H1 (cell line): ENCODE measurements around the gene RAB5A. TPM values are rescaled to one million over a fixed set of nuclear protein-coding genes. Genes with fewer than 3 reads are reported as not detected.
"Not testable (repeated sequence)": the region's sequence is repeated elsewhere in the genome, so short reads cannot be mapped to it uniquely, and the experiment has no call there.

ENCODE experiments used
- CTCF ChIA-PET: fragments of 300-600 bp; sonication (Branson Sonifier 250); formaldehyde crosslinking; loops from one replicate; lab custom pipeline; 2021; ENCODE audit not compliant: partially characterized antibody; lab: Charles Lee
- POLR2A ChIA-PET: fragments of 300-600 bp; sonication (Branson Sonifier 250); formaldehyde crosslinking; loops from one replicate; lab custom pipeline; 2021; ENCODE audit warnings: inconsistent platforms; ENCODE audit not compliant: partially characterized antibody; lab: Charles Lee
- DNase-seq, 2 experiments: peaks; one replicate each; pipeline versions ENCODE4 v3.0.0 to v3.0.0-alpha.2; 2010 to 2022; ENCODE audit warnings: low spot score in 2 of 2, low read depth in 1 of 2, mixed read lengths in 1 of 2
- FAIRE-seq: peaks from 2 replicates; lab custom pipeline; 2011; peaks lifted over from hg19 to GRCh38; lab: Jason Lieb, UNC
- H2AFZ ChIP-seq: 2 replicates; pipeline ENCODE4 v1.8.1; 2012; ENCODE audit warnings: low read length, inconsistent platforms
- H2AK5ac ChIP-seq: 2 replicates; pipeline ENCODE4 v1.6.1; 2013; ENCODE audit warnings: low read depth, low read length
- H2BK120ac ChIP-seq: replicated peaks from 2 replicates; pipeline ENCODE3; 2013; ENCODE audit warnings: low read depth, low read length, inconsistent platforms
- H2BK12ac ChIP-seq: 2 replicates; pipeline ENCODE4 v1.6.1; 2013; ENCODE audit warnings: low read depth, low read length
- H2BK15ac ChIP-seq: 2 replicates; pipeline ENCODE4 v1.6.1; 2013; ENCODE audit warnings: low read length
- H2BK20ac ChIP-seq: 2 replicates; pipeline ENCODE4 v1.6.1; 2013; ENCODE audit warnings: low read length
- H2BK5ac ChIP-seq: 2 replicates; pipeline ENCODE4 v1.6.1; 2013; ENCODE audit warnings: low read depth, low read length
- H3K14ac ChIP-seq: 2 replicates; pipeline ENCODE4 v1.6.1; 2013; ENCODE audit warnings: inconsistent platforms; ENCODE audit not compliant: insufficient read length
- H3K18ac ChIP-seq: 2 replicates; pipeline ENCODE4 v1.6.1; 2013; ENCODE audit warnings: low read length; ENCODE audit errors: extremely low read depth
- H3K23ac ChIP-seq: 2 replicates; pipeline ENCODE4 v1.6.1; 2013; ENCODE audit warnings: inconsistent platforms; ENCODE audit not compliant: insufficient read length
- H3K23me2 ChIP-seq: 2 replicates; pipeline ENCODE4 v1.6.1; 2013; ENCODE audit warnings: low read depth, low read length
- H3K27ac ChIP-seq: 2 replicates; pipeline ENCODE4 v1.6.1; 2011; ENCODE audit warnings: low read depth, low read length, inconsistent platforms
- H3K27me3 ChIP-seq, 4 experiments: replicated peaks in 1 of 4; 1 replicate in 1 of 4; 2 replicates in 3 of 4; pipeline versions ENCODE4 v1.6.1 to v1.8.1; 2011 to 2013; ENCODE audit warnings: low read length in 3 of 4, mild to moderate bottlenecking in 3 of 4, inconsistent platforms in 2 of 4, mixed read lengths in 2 of 4, moderate library complexity in 1 of 4; ENCODE audit not compliant: control insufficient read depth in 3 of 4, insufficient read depth in 3 of 4; ENCODE audit errors: extremely low read depth in 1 of 4
- H3K36me3 ChIP-seq, 4 experiments: 2 replicates each; pipeline versions ENCODE4 v1.6.1 to v1.8.1; 2011 to 2013; ENCODE audit warnings: mild to moderate bottlenecking in 4 of 4, low read length in 3 of 4, moderate library complexity in 2 of 4, control low read depth in 1 of 4, inconsistent platforms in 1 of 4; ENCODE audit not compliant: insufficient read depth in 4 of 4, control insufficient read depth in 2 of 4
- H3K4ac ChIP-seq: replicated peaks from 2 replicates; pipeline ENCODE3; 2013; ENCODE audit warnings: low read length, low read depth, mixed read lengths, inconsistent platforms; ENCODE audit not compliant: insufficient read length
- H3K4me1 ChIP-seq, 4 experiments: replicated peaks in 1 of 4; 1 replicate in 1 of 4; 2 replicates in 3 of 4; pipeline versions ENCODE4 v1.6.1 to v1.8.1; 2011 to 2013; ENCODE audit warnings: low read length in 3 of 4, inconsistent platforms in 2 of 4, mixed read lengths in 1 of 4; ENCODE audit not compliant: insufficient read depth in 4 of 4, control insufficient read depth in 3 of 4
- H3K4me2 ChIP-seq, 2 experiments: 2 replicates each; pipeline versions ENCODE4 v1.6.1 to v1.8.1; 2011 to 2013; ENCODE audit warnings: low read depth in 2 of 2, low read length in 2 of 2, control low read depth in 1 of 2, inconsistent platforms in 1 of 2, mild to moderate bottlenecking in 1 of 2; ENCODE audit not compliant: insufficient read depth in 1 of 2
- H3K4me3 ChIP-seq, 4 experiments: fragments of 200-600, 300-600 bp in 1 of 4; sonication (generic), shearing (Covaris generic), sonication (Bioruptor Twin) in 1 of 4; 2 replicates each; pipeline versions ENCODE4 v1.5.1 to v1.8.1; 2011 to 2016; ENCODE audit warnings: low read length in 4 of 4, low read depth in 3 of 4, control low read depth in 2 of 4, inconsistent platforms in 2 of 4, mild to moderate bottlenecking in 2 of 4, mixed read lengths in 1 of 4, moderate library complexity in 1 of 4; ENCODE audit not compliant: insufficient read depth in 2 of 4; ENCODE audit errors: extremely low read depth in 1 of 4
- H3K56ac ChIP-seq: replicated peaks from 2 replicates; pipeline ENCODE3; 2013; ENCODE audit warnings: low read depth, mild to moderate bottlenecking, mixed read lengths, low read length, inconsistent platforms; ENCODE audit not compliant: insufficient read length
- H3K79me1 ChIP-seq: 2 replicates; pipeline ENCODE4 v1.6.1; 2013; ENCODE audit warnings: low read depth, low read length, control low read depth
- H3K79me2 ChIP-seq, 2 experiments: 2 replicates each; pipeline versions ENCODE4 v1.6.1 to v1.8.1; 2012 to 2013; ENCODE audit warnings: low read length in 2 of 2, mild to moderate bottlenecking in 2 of 2, inconsistent platforms in 1 of 2; ENCODE audit not compliant: insufficient read depth in 2 of 2, control insufficient read depth in 1 of 2
- H3K9ac ChIP-seq, 4 experiments: replicated peaks in 1 of 4; 1 replicate in 1 of 4; 2 replicates in 3 of 4; pipeline versions ENCODE4 v1.6.1 to v1.8.1; 2011 to 2013; ENCODE audit warnings: low read depth in 3 of 4, low read length in 3 of 4, control low read depth in 2 of 4, mild to moderate bottlenecking in 2 of 4, moderate library complexity in 2 of 4, inconsistent platforms in 1 of 4; ENCODE audit errors: extremely low read depth in 1 of 4
- H3K9me3 ChIP-seq, 2 experiments: 2 replicates each; pipeline versions ENCODE4 v1.6.1 to v1.8.1; 2012 to 2013; ENCODE audit warnings: mild to moderate bottlenecking in 2 of 2, moderate library complexity in 2 of 2, control low read depth in 1 of 2, inconsistent platforms in 1 of 2, low read depth in 1 of 2, low read length in 1 of 2, mixed read lengths in 1 of 2; ENCODE audit not compliant: insufficient read depth in 2 of 2
- H4K20me1 ChIP-seq, 2 experiments: replicated peaks in 1 of 2; 2 replicates each; pipeline versions ENCODE3 to v1.8.1; 2011 to 2013; ENCODE audit warnings: inconsistent platforms in 2 of 2, low read length in 2 of 2, mild to moderate bottlenecking in 1 of 2; ENCODE audit not compliant: insufficient read depth in 2 of 2, control insufficient read depth in 1 of 2
- H4K5ac ChIP-seq: 2 replicates; pipeline ENCODE4 v1.6.1; 2013; ENCODE audit warnings: low read length, low read depth, mixed read lengths, inconsistent platforms; ENCODE audit not compliant: insufficient read length
- H4K8ac ChIP-seq: 2 replicates; pipeline ENCODE4 v1.8.0; 2013; ENCODE audit warnings: mild to moderate bottlenecking, moderate library complexity, low read length, inconsistent platforms; ENCODE audit not compliant: insufficient read depth; ENCODE audit errors: extremely low read depth
- H4K91ac ChIP-seq: replicated peaks from 2 replicates; pipeline ENCODE3; 2013; ENCODE audit warnings: low read length, mixed read lengths, inconsistent platforms; ENCODE audit not compliant: insufficient read length
- ASH2L ChIP-seq: fragments of 200-600, 300-600 bp; sonication (generic); IDR thresholded peaks from one replicate; pipeline ENCODE4 v1.7.1; 2017; ENCODE audit warnings: low read length
- CBX5 ChIP-seq: fragments of 300-800, 300-1000 bp; sonication (generic); IDR thresholded peaks from 2 replicates; pipeline ENCODE4 v1.7.1; 2016; ENCODE audit warnings: antibody characterized with exemption, low read length, low read depth
- GABPA ChIP-seq: IDR thresholded peaks from 2 replicates; pipeline ENCODE4 v1.6.1; 2011; ENCODE audit warnings: mild to moderate bottlenecking, low read length, moderate library complexity, borderline replicate concordance; ENCODE audit not compliant: insufficient read depth
- RNF2 ChIP-seq: fragments of 200-900, 300-1000 bp; sonication (generic); IDR thresholded peaks from 2 replicates; pipeline ENCODE4 v1.7.1; 2016; ENCODE audit warnings: borderline replicate concordance, low read depth, mild to moderate bottlenecking, antibody characterized with exemption, low read length; ENCODE audit not compliant: poor library complexity, severe bottlenecking; ENCODE audit errors: missing control alignments
- SAP30 ChIP-seq: fragments of 300-600 bp; sonication (generic); IDR thresholded peaks from 2 replicates; pipeline ENCODE4 v1.7.1; 2012; ENCODE audit warnings: low read length, moderate library complexity, mild to moderate bottlenecking, inconsistent platforms; ENCODE audit not compliant: insufficient read depth, insufficient replicate concordance
- SIX5 ChIP-seq: IDR thresholded peaks from 2 replicates; pipeline ENCODE4 v1.6.1; 2011; ENCODE audit warnings: mild to moderate bottlenecking, low read depth, low read length
- SRF ChIP-seq: IDR thresholded peaks from 2 replicates; pipeline ENCODE4 v1.6.1; 2011; ENCODE audit warnings: mild to moderate bottlenecking, low read depth, low read length, moderate library complexity
- WGBS, 2 experiments: shearing (Covaris generic) in 1 of 2; methylation state at CpG; one replicate each; pipeline versions ENCODE4 v1.1.6 to v1.1.7; 2013 to 2015; ENCODE audit warnings: low lambda C conversion rate in 2 of 2, mixed read lengths in 2 of 2, inconsistent platforms in 1 of 2, low coverage in 1 of 2, missing lambda C conversion rate in 1 of 2; ENCODE audit not compliant: insufficient replicate concordance in 2 of 2, insufficient coverage in 1 of 2, insufficient read length in 1 of 2; ENCODE audit errors: extremely low coverage in 1 of 2, missing lambda C conversion rate in 1 of 2; 5-methylcytosine and 5-hydroxymethylcytosine counted together
- polyA plus RNA-seq, 7 experiments: library from polyadenylated mRNA; depleted of rRNA in 3 of 7; stranded (reverse) in 5 of 7; unstranded in 2 of 7; fragments of >200 nt in 5 of 7; fragments of 200-250 nt in 2 of 7; gene quantifications; 1 replicate in 5 of 7; 2 replicates in 1 of 7; 4 replicates in 1 of 7; pipeline versions ENCODE4 v1.2.1 to v1.2.3, GENCODE V29; 2011 to 2013; ENCODE audit warnings: missing spikeins in 2 of 7, mixed read lengths in 2 of 7
- total RNA-seq: library from RNA; stranded (reverse); fragmentation: NEBNext Ultra II Directional; extraction: Animal tissue kit (Norgen Biotek cat#: 25700); gene quantifications from 2 replicates; pipeline ENCODE4 v1.2.1, GENCODE V29; 2021

The RAB5A gene
- total and polyA plus RNA-seq, 2 of the 8 experiments (the other 6 are each of a cell fraction or from before 2014, with no cell fraction given), result 22.4 to 77.7 TPM

DNA sequence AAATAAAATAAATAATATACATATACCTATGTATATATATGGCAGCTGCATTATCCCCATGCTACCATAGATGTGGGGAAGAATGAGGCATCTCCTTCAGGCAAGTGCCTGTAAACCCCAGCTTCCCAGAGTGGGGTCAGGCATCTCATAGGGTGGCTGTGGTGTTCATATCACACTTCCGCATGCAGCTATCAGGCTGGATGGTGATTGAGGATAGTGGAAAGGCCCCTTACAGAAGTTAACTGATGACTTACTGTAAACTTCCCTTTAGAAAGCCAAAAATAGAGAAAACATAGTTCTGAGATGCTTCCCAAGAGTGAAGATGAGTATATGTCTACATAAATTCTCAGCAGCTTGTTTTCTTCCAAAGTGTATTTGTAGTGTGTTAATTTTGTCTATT is 68.6 kb downstream of the RAB5A start (continued):
- no peak for TF ChIP-seq SIX5
- no peak for TF ChIP-seq CBX5
- TF ChIP-seq SRF, result no peak
- TF ChIP-seq ASH2L, result no peak
- TF ChIP-seq SAP30, result no peak
- no peak for TF ChIP-seq GABPA
- TF ChIP-seq RNF2, result no peak

DNA sequence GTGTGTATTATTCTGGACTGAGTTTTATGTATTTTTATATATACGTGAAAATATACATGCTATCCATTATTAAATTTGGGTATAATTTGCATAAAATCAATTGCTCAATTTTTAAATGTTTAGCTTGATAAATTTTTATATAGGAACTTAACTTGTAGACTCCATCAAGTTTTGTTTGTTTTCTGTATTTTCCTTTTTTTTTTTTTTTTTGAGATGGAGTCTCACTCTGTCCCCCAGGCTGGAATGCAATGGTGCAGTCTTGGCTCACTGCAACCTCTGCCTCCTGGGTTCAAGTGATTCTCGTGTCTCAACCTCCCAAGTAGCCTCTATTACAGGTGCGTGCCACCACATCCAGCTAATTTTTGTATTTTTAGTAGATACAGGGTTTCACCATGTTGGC is 69.2 kb downstream of the RAB5A start:
- not testable (repeated sequence) for FAIRE-seq, H2BK15ac ChIP-seq

More for the DNA sequence above, 69.2 kb downstream of the RAB5A start:
- H4K8ac ChIP-seq, H3K27me3 ChIP-seq, H3K4ac ChIP-seq, H3K23ac ChIP-seq, H3K79me2 ChIP-seq, H3K18ac ChIP-seq, H3K4me1 ChIP-seq, H3K14ac ChIP-seq, H3K27ac ChIP-seq, H3K9me3 ChIP-seq, H3K4me3 ChIP-seq, H2BK20ac ChIP-seq, H3K9ac ChIP-seq, H2AFZ ChIP-seq, H2AK5ac ChIP-seq, H2BK5ac ChIP-seq, H2BK120ac ChIP-seq, H3K56ac ChIP-seq, H2BK12ac ChIP-seq, CTCF ChIA-PET, DNase-seq, H4K5ac ChIP-seq, H4K20me1 ChIP-seq, H4K91ac ChIP-seq, H3K4me2 ChIP-seq, H3K36me3 ChIP-seq, H3K79me1 ChIP-seq, POLR2A ChIA-PET, H3K23me2 ChIP-seq: not testable (repeated sequence)
- WGBS, 2 experiments, result 89% methylated on average over 3 of the region's 3 CpGs; no CpG with 5 or more reads in 1 of the 2 experiments
